ENCODE data around the gene WDR20. TPM values are rescaled to one million over a fixed set of nuclear protein-coding genes. Genes with fewer than 3 reads are reported as not detected.

WDR20 gene
- total RNA-seq, 1 experiment from 2014 or later, result 25.6 TPM

- TF ChIP-seq FOXP4 (CRISPR knock-in tag; IDR thresholded peaks at IDR 0.05) (no peak), E2F1 (CRISPR knock-in tag; IDR thresholded peaks at IDR 0.05) (no peak), FOXP1 (CRISPR knock-in tag; IDR thresholded peaks at IDR 0.05; ENCODE audit: borderline replicate concordance) (no peak), ZSCAN18 (CRISPR knock-in tag; IDR thresholded peaks at IDR 0.05) (no peak)
Observed at GRCh38 chr14:102212356-102212755, 72.7 kb downstream of the WDR20 start (continued).

GRCh38 chr14:102212845-102213244, 73.1 kb downstream of the WDR20 start:
- no peak for DNase-seq (ENCODE audit: low spot score)
- peaks cover 7% of the 10 kb centered on the region; the same call in 1 of the 2 replicates for H3K36me3 Mint-ChIP-seq
- CTCF ChIA-PET, result interaction anchor here (0.6 to 2.1 kb wide), 8 partner anchors 30 to 1835 kb away, joined by 3 to 9 read pairs (median 4); no protein-coding TSS in a partner anchor
- no peak overlapping the region for H3K4me3 Mint-ChIP-seq
- no peaks in the 10 kb centered on the region for H3K9me3 Mint-ChIP-seq
- TF ChIP-seq SMAD4 (CRISPR knock-in tag; IDR thresholded peaks at IDR 0.05), result no peak
- TF ChIP-seq MYBL2 (CRISPR knock-in tag; IDR thresholded peaks at IDR 0.05), result no peak
- no peak for TF ChIP-seq ZNF416 (CRISPR knock-in tag; IDR thresholded peaks at IDR 0.05)
- no peak for TF ChIP-seq EMX1 (CRISPR knock-in tag; IDR thresholded peaks at IDR 0.05)
- TF ChIP-seq ATF1 (CRISPR knock-in tag; IDR thresholded peaks at IDR 0.05), result no peak
- TF ChIP-seq NR3C1 (CRISPR knock-in tag; conservative IDR thresholded peaks at IDR 0.05; ENCODE audit: low read depth), result no peak
- no peak for TF ChIP-seq SOX15 (CRISPR knock-in tag; IDR thresholded peaks at IDR 0.05)
- no peak for TF ChIP-seq ZSCAN18 (CRISPR knock-in tag; IDR thresholded peaks at IDR 0.05)
- TF ChIP-seq MXD4 (CRISPR knock-in tag; IDR thresholded peaks at IDR 0.05; ENCODE audit: borderline replicate concordance), result no peak
- TF ChIP-seq GTF2I (CRISPR knock-in tag; conservative IDR thresholded peaks at IDR 0.05), result no peak
- no peaks in the 10 kb centered on the region for H3K27me3 Mint-ChIP-seq (ENCODE audit: low read depth)
- ATAC-seq, result no peak
- H3K27ac Mint-ChIP-seq, result no peak overlapping the region
- peaks cover 25% of the 10 kb centered on the region for H3K4me1 Mint-ChIP-seq
- POLR2A ChIA-PET, result interaction anchor here (0.5 kb wide), 1 partner anchor 58 kb away, joined by 3 read pairs; no protein-coding TSS in a partner anchor

- Mint-ChIP-seq H3K9me3 (no peaks in the 10 kb centered on the region), H3K36me3 (peaks cover 7% of the 10 kb centered on the region; the same call in 1 of the 2 replicates), H3K4me1 (peaks cover 25% of the 10 kb centered on the region), H3K4me3 (no peak overlapping the region), H3K27ac (no peak overlapping the region), H3K27me3 (ENCODE audit: low read depth) (no peaks in the 10 kb centered on the region)
- CTCF ChIA-PET, result interaction anchor here (0.6 to 2.1 kb wide), 8 partner anchors 31 to 1836 kb away, joined by 3 to 9 read pairs (median 4); no protein-coding TSS in a partner anchor
- DNase-seq (ENCODE audit: low spot score), result no peak
- no peak for ATAC-seq
- no peak for TF ChIP-seq ZNF219 (CRISPR knock-in tag; IDR thresholded peaks at IDR 0.05; ENCODE audit: borderline replicate concordance)
- POLR2A ChIA-PET, result no interaction called here
Observed at GRCh38 chr14:102213470-102213869, 73.8 kb downstream of the WDR20 start.

Data from WTC11 (cell line).